ENCODE results near the gene CCR5AS.
"Not testable (repeated sequence)": the region's sequence is repeated elsewhere in the genome, so short reads cannot be mapped to it uniquely, and the experiment has no call there.

The CCR5AS gene

GRCh38 chr3:46427916-46428833, 21.3 kb upstream of the CCR5AS start:
- peak; percentile 95 for DNase-seq

DNA sequence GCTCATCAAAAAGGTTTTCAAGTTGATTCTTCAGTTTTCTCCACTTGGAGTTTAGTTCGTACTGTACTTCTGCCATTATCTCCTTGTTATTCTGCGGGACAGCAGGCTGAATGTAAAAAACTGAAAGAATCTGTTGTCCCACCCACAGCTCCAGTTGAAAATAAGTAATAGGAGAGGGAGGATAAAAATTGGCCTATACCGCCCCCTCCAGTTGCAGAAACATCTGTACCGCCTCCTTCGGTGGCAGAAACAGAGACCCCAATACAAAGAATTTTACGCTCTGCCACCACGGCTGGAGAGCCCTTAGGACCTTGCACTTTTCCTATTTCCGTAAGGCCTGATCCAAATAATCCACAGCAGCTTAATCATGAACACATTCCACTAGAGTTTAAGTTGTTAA, 20.5 kb upstream of the CCR5AS start:
- DNase-seq = peak; percentile 39

- peak; percentile 78 for DNase-seq
Measured at GRCh38 chr3:46426476-46426875, 19.6 kb upstream of the CCR5AS start.

GRCh38 chr3:46423588-46423987, 16.7 kb upstream of the CCR5AS start:
- no peak for DNase-seq

DNA sequence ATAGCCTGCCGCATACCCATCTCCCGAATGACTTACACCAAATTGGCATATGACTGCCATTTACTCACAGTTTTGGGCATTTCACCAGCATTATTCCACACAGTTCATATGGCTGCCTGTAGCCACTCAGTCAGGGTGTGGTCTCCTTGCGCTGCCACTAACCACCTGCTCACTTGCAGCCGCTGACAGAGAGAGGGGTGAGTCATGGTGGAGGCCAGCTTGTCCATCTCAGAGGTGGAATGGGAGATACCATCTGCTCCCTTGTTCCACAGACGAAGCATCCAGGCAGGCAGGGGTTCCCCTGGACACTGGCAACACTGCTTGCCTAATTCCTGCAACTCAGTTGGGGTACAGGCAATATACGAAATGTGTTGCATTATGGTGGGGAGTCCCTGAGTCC, 15.8 kb upstream of the CCR5AS start:
- DNase-seq = peak; percentile 64

DNA sequence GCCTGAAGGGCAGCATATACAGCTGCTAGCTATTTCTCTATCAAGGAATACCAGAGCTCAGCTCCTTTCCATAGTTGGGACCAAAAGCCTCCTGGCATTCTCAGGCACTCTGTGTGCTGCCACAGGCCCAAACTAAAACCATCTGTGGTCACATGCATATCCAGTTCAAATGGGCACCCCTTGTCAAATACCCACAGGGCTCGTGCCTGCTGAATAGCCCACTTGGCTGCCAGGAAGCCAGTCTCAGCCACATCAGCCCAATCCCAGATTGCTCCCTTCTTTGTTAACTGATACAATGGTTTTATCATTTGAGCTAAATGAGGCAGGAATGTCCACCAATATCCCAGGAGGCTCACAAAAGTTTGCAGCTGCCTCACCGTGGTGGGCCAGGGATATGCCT, 14.1 kb upstream of the CCR5AS start:
- DNase-seq = no peak

GRCh38 chr3:46419816-46420215, 12.9 kb upstream of the CCR5AS start:
- no peak for DNase-seq

- DNase-seq = no peak
Measured at GRCh38 chr3:46417841-46418611, 11.2 kb upstream of the CCR5AS start.

DNA sequence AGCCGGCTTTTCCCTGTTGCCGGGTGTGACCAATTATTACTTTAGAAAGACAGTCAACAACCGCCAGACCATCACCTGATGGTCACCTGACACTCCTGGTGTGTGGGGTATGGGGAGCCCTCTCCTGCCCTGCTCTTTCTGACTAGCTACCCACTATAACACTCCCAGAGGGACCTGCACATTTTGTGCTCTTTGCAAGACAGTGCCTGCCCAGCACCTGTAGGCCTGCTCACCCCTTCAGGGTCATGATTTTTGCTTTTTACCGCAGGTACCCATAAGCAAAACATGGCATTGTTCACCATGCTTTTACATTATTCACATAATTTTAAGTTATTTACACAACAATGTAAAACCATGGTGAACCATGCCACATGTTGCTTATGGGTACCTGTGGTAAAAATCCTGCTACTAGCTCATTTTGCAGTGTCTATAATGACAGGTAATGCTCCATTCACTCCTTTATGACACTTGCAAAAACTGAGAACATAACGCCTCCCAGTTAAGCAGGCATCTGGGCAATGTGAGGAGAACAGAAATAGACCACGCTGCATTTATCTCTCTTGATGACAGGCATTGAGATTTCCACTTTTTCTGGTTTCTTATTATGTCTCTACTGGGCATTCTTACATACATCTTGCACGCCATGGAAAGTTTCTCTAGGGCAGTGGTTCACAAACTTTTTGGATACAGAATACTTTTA, 10.1 kb upstream of the CCR5AS start:
- no peak for DNase-seq

- peak; percentile 60 for DNase-seq
Measured at GRCh38 chr3:46416125-46416810, 9.4 kb upstream of the CCR5AS start.

GRCh38 chr3:46414739-46415138, 7.9 kb upstream of the CCR5AS start:
- DNase-seq = no peak

GRCh38 chr3:46413951-46414350, 7.1 kb upstream of the CCR5AS start:
- no peak for DNase-seq

DNA sequence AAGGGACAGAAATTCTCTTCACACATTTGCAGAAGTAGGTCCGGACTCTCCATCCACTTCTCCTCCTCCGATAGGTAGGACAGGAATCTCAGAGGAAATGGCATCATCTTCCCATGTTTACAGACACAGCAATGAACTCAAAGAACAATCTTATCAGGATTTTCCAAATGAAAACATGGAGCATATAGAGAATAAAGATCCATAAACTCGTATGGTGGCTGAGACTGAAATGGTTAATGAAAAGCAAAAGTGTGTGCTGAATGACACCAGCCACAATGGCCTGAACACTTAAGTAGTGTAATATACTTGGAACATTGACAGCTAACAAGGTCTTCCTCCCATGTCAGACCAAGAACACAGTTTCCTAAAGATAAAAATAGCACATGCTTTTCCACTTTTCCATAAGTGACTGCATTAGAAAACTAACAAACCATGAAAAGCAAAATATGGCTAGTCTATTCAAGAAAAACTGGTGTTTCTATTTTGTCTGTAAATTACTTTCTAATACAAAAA, 6.0 kb upstream of the CCR5AS start:
- no peak for DNase-seq

DNA sequence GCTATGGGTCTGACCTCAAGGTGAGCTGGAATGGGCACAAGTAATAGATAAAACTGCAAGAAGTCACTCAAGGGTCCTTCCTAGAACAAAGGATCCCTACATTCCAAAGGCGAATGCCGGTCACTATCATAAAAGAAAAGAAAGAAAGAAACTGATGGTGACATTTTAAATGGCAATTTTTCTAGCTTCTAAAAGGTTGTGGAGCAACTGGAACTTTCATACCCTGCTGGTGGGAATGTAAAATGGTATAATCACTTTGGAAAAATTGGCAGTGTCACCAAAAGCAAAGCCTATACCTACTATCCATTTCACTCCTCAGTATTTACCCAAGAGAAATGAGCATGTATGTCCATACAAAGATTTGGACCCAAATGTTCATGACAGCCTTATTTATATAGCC, 4.4 kb upstream of the CCR5AS start:
- DNase-seq = no peak

GRCh38 chr3:46410669-46411068, 3.8 kb upstream of the CCR5AS start:
- DNase-seq = no peak

- DNase-seq = no peak
Measured at GRCh38 chr3:46409739-46410489, 3.0 kb upstream of the CCR5AS start.

DNA sequence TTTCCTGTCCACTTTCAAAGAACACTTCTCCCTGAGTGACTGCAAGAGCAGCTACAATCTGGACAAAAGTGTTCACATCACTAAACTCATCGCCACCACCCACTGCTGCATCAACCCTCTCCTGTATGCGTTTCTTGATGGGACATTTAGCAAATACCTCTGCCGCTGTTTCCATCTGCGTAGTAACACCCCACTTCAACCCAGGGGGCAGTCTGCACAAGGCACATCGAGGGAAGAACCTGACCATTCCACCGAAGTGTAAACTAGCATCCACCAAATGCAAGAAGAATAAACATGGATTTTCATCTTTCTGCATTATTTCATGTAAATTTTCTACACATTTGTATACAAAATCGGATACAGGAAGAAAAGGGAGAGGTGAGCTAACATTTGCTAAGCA, 2.0 kb upstream of the CCR5AS start:
- peak; percentile 25 for DNase-seq

GRCh38 chr3:46407970-46408369, 1.1 kb upstream of the CCR5AS start:
- DNase-seq = no peak

DNA sequence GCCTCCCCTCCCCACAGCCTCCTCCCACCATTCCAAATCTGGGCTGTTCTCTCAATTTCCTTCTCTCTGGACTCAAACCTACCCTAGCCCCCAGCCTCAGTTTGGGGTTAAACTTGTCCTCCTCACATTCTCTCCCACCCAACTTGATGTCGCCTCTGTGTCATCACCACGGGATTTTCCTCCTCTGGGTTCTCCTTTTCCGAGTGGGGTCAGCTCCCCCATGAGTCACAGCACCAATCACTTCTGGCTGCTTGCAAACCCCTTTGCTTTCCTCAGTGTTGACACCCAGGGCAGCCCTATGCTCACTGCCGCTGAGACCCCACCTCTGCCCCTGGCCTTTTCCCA, 451 bp downstream of the CCR5AS start:
- no peak for DNase-seq

- no peak for DNase-seq
Measured at GRCh38 chr3:46405301-46406019, 1.4 kb downstream of the CCR5AS start.

GRCh38 chr3:46402902-46403301, 4.0 kb downstream of the CCR5AS start:
- DNase-seq = not testable (repeated sequence)
